HepG2 (cell line): ENCODE measurements around the gene MTO1. TPM values are rescaled to one million over a fixed set of nuclear protein-coding genes. Genes with fewer than 3 reads are reported as not detected.

ENCODE experiments used
- ARNT2 ChIP-seq: sonication (generic); formaldehyde crosslinking; IDR thresholded peaks from 2 replicates; pipeline ENCODE4 v1.8.0; 2022; ENCODE audit warnings: mild to moderate bottlenecking, low read depth, missing genetic modification reagents, moderate library complexity
- DNMT3B ChIP-seq: conservative IDR thresholded peaks from 2 replicates; pipeline ENCODE4 v1.6.1; 2016; ENCODE audit warnings: missing biosample characterization, control low read depth
- MIER3 ChIP-seq: IDR thresholded peaks from 2 replicates; pipeline ENCODE4 v1.6.1; 2016; ENCODE audit warnings: missing compliant biosample characterization, borderline replicate concordance
- PAX8 ChIP-seq: sonication (generic); formaldehyde crosslinking; IDR thresholded peaks from 2 replicates; pipeline ENCODE4 v1.8.0; 2022; ENCODE audit warnings: mild to moderate bottlenecking, missing genetic modification reagents, borderline replicate concordance
- PHF21A ChIP-seq: sonication (generic); formaldehyde crosslinking; IDR thresholded peaks from 2 replicates; pipeline ENCODE4 v1.5.0; 2020; ENCODE audit warnings: mild to moderate bottlenecking, missing genetic modification reagents
- RARG ChIP-seq: sonication (generic); formaldehyde crosslinking; IDR thresholded peaks from 2 replicates; pipeline ENCODE4 v1.4.0; 2020; ENCODE audit warnings: low read depth, mild to moderate bottlenecking, missing genetic modification reagents
- RBM22 ChIP-seq: fragments of 200-400 bp; formaldehyde crosslinking; optimal IDR thresholded peaks from 2 replicates; pipeline ENCODE3; 2017; ENCODE audit warnings: mild to moderate bottlenecking, low read length, moderate library complexity
- SIN3A ChIP-seq: IDR thresholded peaks from 2 replicates; pipeline ENCODE4 v1.6.1; 2011; ENCODE audit warnings: low read depth, mild to moderate bottlenecking, control low read depth, low read length, borderline replicate concordance
- TBX3 ChIP-seq: fragments of 450-650 bp; IDR thresholded peaks from 2 replicates; pipeline ENCODE4 v1.6.1; 2017; ENCODE audit warnings: antibody characterized with exemption, mild to moderate bottlenecking, inconsistent platforms, borderline replicate concordance
- TCF7L2 ChIP-seq: IDR thresholded peaks from 2 replicates; pipeline ENCODE4 v1.6.1; 2011; ENCODE audit warnings: mild to moderate bottlenecking, low read depth, low read length, moderate library complexity
- ZNF160 ChIP-seq: sonication (generic); formaldehyde crosslinking; IDR thresholded peaks from 2 replicates; pipeline ENCODE4 v1.8.0; 2022; ENCODE audit warnings: mild to moderate bottlenecking, inconsistent platforms, missing genetic modification reagents
- ZNF724P ChIP-seq: sonication (generic); formaldehyde crosslinking; IDR thresholded peaks from 2 replicates; pipeline ENCODE4 v1.8.0; 2022; ENCODE audit warnings: missing genetic modification reagents, borderline replicate concordance
- ZNF816 ChIP-seq: sonication (generic); formaldehyde crosslinking; IDR thresholded peaks from 2 replicates; pipeline ENCODE4 v1.8.0; 2022; ENCODE audit warnings: missing genetic modification reagents, mild to moderate bottlenecking, borderline replicate concordance
- polyA plus RNA-seq, 8 experiments: library from polyadenylated mRNA; depleted of rRNA in 3 of 8; stranded (reverse) in 7 of 8; unstranded in 1 of 8; fragments of >200 nt; fragmentation: Illumina TruSeq in 4 of 8; extraction: Trizol in 4 of 8; gene quantifications; 2 replicates each; pipeline versions ENCODE4 v1.2.1 to v1.2.3, GENCODE V29; 2011 to 2016; ENCODE audit warnings: low read depth in 4 of 8, missing spikeins in 1 of 8, mixed read lengths in 1 of 8; ENCODE audit not compliant: insufficient read depth in 1 of 8
- total RNA-seq, 5 experiments: library from RNA; depleted of rRNA; stranded (reverse); fragments of >200 nt; fragmentation: Illumina TruSeq; extraction: Trizol; gene quantifications; 2 replicates each; pipeline ENCODE4 v1.2.3, GENCODE V29; 2016; ENCODE audit warnings: low read depth in 1 of 5
- TF ChIP-seq, protein P1 (sequence below): sonication (generic); formaldehyde crosslinking; IDR thresholded peaks from 2 replicates; pipeline ENCODE4 v1.4.0; 2020; ENCODE audit warnings: missing genetic modification reagents, borderline replicate concordance
- TF ChIP-seq, protein P2 (sequence below): IDR thresholded peaks from 2 replicates; pipeline ENCODE4 v1.4.0; 2020; ENCODE audit warnings: mild to moderate bottlenecking, missing genetic modification reagents
- TF ChIP-seq, protein P3 (sequence below): sonication (generic); formaldehyde crosslinking; IDR thresholded peaks from 2 replicates; pipeline ENCODE4 v1.5.0; 2020; ENCODE audit warnings: mild to moderate bottlenecking, missing genetic modification reagents

MTO1 gene
- total and polyA plus RNA-seq, 2 of the 13 experiments (the other 11 are each of a cell fraction or from before 2014, with no cell fraction given): 21.1 to 45.3 TPM

DNA sequence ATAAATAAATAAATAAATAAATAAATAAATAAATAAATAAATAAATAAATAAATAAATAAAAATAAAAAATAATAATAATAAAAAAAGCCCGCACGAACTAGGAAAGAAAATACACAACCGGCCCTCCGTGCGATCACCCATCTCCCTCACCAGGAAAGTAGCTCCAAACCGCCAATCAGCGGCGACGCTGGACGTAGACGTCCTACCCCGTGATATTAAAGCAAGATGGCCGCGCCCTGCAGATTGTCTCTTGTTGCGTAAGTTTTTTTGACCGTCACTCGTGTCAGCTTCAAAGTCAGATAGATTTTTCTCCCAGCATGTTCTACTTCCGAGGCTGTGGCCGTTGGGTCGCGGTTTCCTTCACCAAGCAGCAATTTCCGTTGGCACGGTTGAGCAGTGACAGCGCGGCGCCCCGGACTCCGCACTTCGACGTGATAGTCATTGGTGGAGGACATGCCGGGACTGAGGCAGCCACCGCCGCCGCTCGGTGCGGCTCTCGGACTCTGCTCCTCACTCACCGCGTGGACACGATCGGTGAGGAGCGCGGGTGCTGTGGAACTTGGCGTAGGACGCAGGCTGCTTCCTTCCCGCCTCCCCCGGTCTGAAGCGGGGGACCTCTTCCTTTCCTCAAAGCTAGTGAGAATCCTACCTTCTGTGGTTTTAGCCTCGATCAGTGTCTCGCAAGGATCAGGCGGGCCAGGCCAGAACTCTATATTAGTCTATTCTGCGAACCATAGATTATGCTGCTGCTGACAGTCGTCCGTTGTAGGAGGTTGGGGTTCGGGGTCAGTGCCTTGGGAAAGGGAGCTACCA lies at the start of gene MTO1 (continued):
- TF ChIP-seq, protein P1, sequence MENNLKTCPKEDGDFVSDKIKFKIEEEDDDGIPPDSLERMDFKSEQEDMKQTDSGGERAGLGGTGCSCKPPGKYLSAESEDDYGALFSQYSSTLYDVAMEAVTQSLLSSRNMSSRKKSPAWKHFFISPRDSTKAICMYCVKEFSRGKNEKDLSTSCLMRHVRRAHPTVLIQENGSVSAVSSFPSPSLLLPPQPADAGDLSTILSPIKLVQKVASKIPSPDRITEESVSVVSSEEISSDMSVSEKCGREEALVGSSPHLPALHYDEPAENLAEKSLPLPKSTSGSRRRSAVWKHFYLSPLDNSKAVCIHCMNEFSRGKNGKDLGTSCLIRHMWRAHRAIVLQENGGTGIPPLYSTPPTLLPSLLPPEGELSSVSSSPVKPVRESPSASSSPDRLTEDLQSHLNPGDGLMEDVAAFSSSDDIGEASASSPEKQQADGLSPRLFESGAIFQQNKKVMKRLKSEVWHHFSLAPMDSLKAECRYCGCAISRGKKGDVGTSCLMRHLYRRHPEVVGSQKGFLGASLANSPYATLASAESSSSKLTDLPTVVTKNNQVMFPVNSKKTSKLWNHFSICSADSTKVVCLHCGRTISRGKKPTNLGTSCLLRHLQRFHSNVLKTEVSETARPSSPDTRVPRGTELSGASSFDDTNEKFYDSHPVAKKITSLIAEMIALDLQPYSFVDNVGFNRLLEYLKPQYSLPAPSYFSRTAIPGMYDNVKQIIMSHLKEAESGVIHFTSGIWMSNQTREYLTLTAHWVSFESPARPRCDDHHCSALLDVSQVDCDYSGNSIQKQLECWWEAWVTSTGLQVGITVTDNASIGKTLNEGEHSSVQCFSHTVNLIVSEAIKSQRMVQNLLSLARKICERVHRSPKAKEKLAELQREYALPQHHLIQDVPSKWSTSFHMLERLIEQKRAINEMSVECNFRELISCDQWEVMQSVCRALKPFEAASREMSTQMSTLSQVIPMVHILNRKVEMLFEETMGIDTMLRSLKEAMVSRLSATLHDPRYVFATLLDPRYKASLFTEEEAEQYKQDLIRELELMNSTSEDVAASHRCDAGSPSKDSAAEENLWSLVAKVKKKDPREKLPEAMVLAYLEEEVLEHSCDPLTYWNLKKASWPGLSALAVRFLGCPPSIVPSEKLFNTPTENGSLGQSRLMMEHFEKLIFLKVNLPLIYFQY (CRISPR knock-in tag): no peak; the same call in 1 of the 2 replicates
- peak; percentile 48 for TF ChIP-seq RBM22
- TF ChIP-seq, protein P2, sequence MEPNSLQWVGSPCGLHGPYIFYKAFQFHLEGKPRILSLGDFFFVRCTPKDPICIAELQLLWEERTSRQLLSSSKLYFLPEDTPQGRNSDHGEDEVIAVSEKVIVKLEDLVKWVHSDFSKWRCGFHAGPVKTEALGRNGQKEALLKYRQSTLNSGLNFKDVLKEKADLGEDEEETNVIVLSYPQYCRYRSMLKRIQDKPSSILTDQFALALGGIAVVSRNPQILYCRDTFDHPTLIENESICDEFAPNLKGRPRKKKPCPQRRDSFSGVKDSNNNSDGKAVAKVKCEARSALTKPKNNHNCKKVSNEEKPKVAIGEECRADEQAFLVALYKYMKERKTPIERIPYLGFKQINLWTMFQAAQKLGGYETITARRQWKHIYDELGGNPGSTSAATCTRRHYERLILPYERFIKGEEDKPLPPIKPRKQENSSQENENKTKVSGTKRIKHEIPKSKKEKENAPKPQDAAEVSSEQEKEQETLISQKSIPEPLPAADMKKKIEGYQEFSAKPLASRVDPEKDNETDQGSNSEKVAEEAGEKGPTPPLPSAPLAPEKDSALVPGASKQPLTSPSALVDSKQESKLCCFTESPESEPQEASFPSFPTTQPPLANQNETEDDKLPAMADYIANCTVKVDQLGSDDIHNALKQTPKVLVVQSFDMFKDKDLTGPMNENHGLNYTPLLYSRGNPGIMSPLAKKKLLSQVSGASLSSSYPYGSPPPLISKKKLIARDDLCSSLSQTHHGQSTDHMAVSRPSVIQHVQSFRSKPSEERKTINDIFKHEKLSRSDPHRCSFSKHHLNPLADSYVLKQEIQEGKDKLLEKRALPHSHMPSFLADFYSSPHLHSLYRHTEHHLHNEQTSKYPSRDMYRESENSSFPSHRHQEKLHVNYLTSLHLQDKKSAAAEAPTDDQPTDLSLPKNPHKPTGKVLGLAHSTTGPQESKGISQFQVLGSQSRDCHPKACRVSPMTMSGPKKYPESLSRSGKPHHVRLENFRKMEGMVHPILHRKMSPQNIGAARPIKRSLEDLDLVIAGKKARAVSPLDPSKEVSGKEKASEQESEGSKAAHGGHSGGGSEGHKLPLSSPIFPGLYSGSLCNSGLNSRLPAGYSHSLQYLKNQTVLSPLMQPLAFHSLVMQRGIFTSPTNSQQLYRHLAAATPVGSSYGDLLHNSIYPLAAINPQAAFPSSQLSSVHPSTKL: peak; percentile 31; the same call in 1 of the 2 replicates
- no peak for TF ChIP-seq ZNF160 (CRISPR knock-in tag)
- TF ChIP-seq ZNF724P: 0 out of 2 replicates have a peak, but pooled peaks have one; percentile 28
- no peak for TF ChIP-seq DNMT3B (CRISPR knock-in tag)
- no peak for TF ChIP-seq TCF7L2
- TF ChIP-seq, protein P3, sequence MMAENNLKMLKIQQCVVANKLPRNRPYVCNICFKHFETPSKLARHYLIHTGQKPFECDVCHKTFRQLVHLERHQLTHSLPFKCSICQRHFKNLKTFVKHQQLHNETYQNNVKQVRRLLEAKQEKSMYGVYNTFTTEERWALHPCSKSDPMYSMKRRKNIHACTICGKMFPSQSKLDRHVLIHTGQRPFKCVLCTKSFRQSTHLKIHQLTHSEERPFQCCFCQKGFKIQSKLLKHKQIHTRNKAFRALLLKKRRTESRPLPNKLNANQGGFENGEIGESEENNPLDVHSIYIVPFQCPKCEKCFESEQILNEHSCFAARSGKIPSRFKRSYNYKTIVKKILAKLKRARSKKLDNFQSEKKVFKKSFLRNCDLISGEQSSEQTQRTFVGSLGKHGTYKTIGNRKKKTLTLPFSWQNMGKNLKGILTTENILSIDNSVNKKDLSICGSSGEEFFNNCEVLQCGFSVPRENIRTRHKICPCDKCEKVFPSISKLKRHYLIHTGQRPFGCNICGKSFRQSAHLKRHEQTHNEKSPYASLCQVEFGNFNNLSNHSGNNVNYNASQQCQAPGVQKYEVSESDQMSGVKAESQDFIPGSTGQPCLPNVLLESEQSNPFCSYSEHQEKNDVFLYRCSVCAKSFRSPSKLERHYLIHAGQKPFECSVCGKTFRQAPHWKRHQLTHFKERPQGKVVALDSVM (CRISPR knock-in tag): peak; percentile 33
- TF ChIP-seq TBX3: no peak
- TF ChIP-seq ARNT2: peak; percentile 59; the same call in 1 of the 2 replicates
- TF ChIP-seq SIN3A: peak; percentile 70; the same call in 1 of the 2 replicates
- TF ChIP-seq PAX8 (CRISPR knock-in tag): no peak
- no peak for TF ChIP-seq RARG (CRISPR knock-in tag)
- TF ChIP-seq MIER3 (CRISPR knock-in tag): 0 out of 2 replicates have a peak, but pooled peaks have one; percentile 20
- TF ChIP-seq PHF21A (CRISPR knock-in tag): peak; percentile 51; the same call in 1 of the 2 replicates
- TF ChIP-seq ZNF816 (CRISPR knock-in tag): no peak
